ENCODE measurements around the gene CD3E.
"Not testable (repeated sequence)": the region's sequence is repeated elsewhere in the genome, so short reads cannot be mapped to it uniquely, and the experiment has no call there.

CD3E gene

GRCh38 chr11:118291477-118292135, 12.9 kb upstream of the CD3E start:
- no peak for DNase-seq

GRCh38 chr11:118294053-118294452, 10.5 kb upstream of the CD3E start:
- DNase-seq, result no peak

- no peak for DNase-seq
Measured at GRCh38 chr11:118295199-118295598, 9.3 kb upstream of the CD3E start.

GRCh38 chr11:118295815-118296454, 8.6 kb upstream of the CD3E start:
- DNase-seq, result peak; percentile 64

GRCh38 chr11:118301600-118302195, 2.8 kb upstream of the CD3E start:
- no peak for DNase-seq

GRCh38 chr11:118304227-118304567, 333 bp upstream of the CD3E start:
- DNase-seq, result no peak

GRCh38 chr11:118305726-118306125, 1.2 kb downstream of the CD3E start:
- no peak for DNase-seq

GRCh38 chr11:118306556-118306955, 2.0 kb downstream of the CD3E start:
- DNase-seq, result no peak

- not testable (repeated sequence) for DNase-seq
Measured at GRCh38 chr11:118308995-118309528, 4.5 kb downstream of the CD3E start.

GRCh38 chr11:118310271-118310670, 5.7 kb downstream of the CD3E start:
- DNase-seq, result no peak

- DNase-seq, result no peak
Measured at GRCh38 chr11:118310781-118311485, 6.4 kb downstream of the CD3E start.

GRCh38 chr11:118311518-118311917, 7.0 kb downstream of the CD3E start:
- DNase-seq, result no peak

- DNase-seq, result no peak
Measured at GRCh38 chr11:118312328-118312727, 7.8 kb downstream of the CD3E start.

GRCh38 chr11:118313242-118313641, 8.7 kb downstream of the CD3E start:
- DNase-seq, result no peak

- DNase-seq, result peak; percentile 89
Measured at GRCh38 chr11:118314988-118315411, 10.5 kb downstream of the CD3E start.

- no peak for DNase-seq
Measured at GRCh38 chr11:118318124-118318523, 13.6 kb downstream of the CD3E start.

GRCh38 chr11:118318581-118319336, 14.2 kb downstream of the CD3E start:
- DNase-seq, result no peak

- DNase-seq, result no peak
Measured at GRCh38 chr11:118319337-118319707, 14.8 kb downstream of the CD3E start.

GRCh38 chr11:118320515-118320914, 16.0 kb downstream of the CD3E start:
- DNase-seq, result no peak

GRCh38 chr11:118321386-118322082, 17.0 kb downstream of the CD3E start:
- peak; percentile 77 for DNase-seq

GRCh38 chr11:118322721-118323120, 18.2 kb downstream of the CD3E start:
- peak; percentile 19 for DNase-seq

GRCh38 chr11:118325283-118325682, 20.8 kb downstream of the CD3E start:
- DNase-seq, result no peak
